ENCODE data around the gene KLF4. TPM values are rescaled to one million over a fixed set of nuclear protein-coding genes. Genes with fewer than 3 reads are reported as not detected.

The KLF4 gene
- total RNA-seq, 1 donor from 2014 or later, result 4.4 TPM

Other genes with a start within 250 kb of the KLF4 start
- 163 and 205 TPM in 2 replicates for gene RAD23B, start 206.5 kb downstream of the KLF4 start, total RNA-seq

Data from astrocyte (in vitro differentiated cells and primary cell).